HG03196 (cell line): Measurements from ENCODE around the gene HYI.

ENCODE experiments used
- ATAC-seq: cut with Tn5 transposase; IDR thresholded peaks from one replicate; pipeline ENCODE4 v1.9.1; 2021; ENCODE audit not compliant: unreplicated experiment

Gene HYI

GRCh38 chr1:43405219-43405875 lies 48.4 kb downstream of the HYI start:
- ATAC-seq = no peak

- no peak for ATAC-seq
These were observed 49.4 kb downstream of the HYI start for GRCh38 chr1:43404353-43404752.

DNA sequence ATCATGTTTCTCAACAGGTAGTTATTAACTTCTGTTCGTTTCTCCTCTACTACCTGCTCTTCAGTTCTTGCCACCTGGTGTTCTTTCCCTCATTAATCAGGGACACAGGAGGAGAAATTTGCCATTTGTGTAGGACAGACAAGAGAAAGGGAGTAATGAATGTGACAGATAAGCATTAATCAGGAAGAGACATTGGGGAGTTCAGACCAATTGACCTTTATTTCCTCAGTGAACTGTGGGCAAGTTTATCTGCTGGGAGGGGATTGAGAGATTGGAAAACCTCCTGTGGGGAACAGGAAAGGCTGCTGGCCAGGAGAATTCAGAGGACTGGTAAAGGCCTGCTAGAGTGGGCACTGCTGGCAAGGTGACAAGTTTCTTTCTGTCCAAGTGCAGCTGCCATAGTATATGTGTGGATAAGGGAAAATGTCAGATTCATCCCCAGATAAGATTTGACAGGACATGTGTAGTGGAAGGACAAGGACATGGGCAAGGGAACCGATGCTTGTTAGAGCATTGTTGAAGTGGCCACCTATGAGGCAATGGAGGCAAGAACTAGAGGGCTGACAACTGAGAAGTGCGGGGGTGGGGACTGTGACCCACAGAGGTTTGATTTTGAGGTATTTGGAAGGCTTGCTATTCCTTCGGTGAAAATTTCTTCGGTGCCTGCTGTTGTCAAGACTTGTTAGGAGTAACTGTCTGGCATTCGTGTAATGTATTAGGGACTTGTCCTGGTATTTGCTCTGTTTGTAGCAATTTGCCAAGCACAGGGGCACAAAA lies 51.5 kb downstream of the HYI start:
- no peak for ATAC-seq
